ENCODE results near the gene NUDT13.

The NUDT13 gene

DNA sequence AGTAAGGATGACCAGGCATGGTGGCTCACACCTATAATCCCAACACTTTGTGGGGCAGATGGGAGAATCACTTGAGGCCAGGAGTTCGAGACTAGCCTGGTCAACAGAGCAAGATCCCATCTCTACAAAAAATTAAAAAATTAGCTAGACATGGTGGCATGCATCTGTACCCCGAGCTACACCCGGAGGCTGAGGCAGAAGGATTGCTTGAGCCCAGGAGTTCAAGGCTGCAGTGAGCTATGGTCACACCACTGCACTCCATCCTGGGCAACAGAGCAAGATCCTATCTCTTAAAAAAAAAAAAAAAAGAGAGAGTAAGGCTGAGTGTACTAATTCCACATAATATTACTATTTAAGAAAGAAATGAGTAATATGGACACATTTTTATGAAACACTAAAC is 17.4 kb upstream of the NUDT13 start:
- no peak overlapping the region for H4K91ac ChIP-seq (ENCODE audit: low read depth, low read length, poor library complexity)
- H2AFZ ChIP-seq (ENCODE audit: low read length): no peak overlapping the region
- H3K9ac ChIP-seq (ENCODE audit: low read depth, low read length, poor library complexity): no peak overlapping the region
- no peak overlapping the region for H2BK12ac ChIP-seq (ENCODE audit: low read length)
- no peak overlapping the region for H2AK5ac ChIP-seq (ENCODE audit: low read depth, low read length)
- no peak overlapping the region for H3K14ac ChIP-seq (ENCODE audit: low read length)
- peaks cover 2 to 5% of the 10 kb centered on the region in 2 donors for H3K4me1 ChIP-seq (ENCODE audit: control insufficient read depth in 2 of 2, insufficient read depth in 1 of 2, low read depth in 1 of 2, low read length in 2 of 2)
- no peak overlapping the region for H4K8ac ChIP-seq (ENCODE audit: low read depth, low read length)
- H3K9me3 ChIP-seq (replicated peaks in 1 of 2; ENCODE audit: control insufficient read depth in 2 of 2, insufficient read depth in 1 of 2, low read depth in 1 of 2, low read length in 2 of 2): no peaks in the 10 kb centered on the region
- H3K23ac ChIP-seq (ENCODE audit: low read depth, low read length, poor library complexity): no peak overlapping the region
- H3K79me1 ChIP-seq (ENCODE audit: low read depth, low read length): peaks cover 5% of the 10 kb centered on the region
- H3K4me3 ChIP-seq (ENCODE audit: low read length in 2 of 2): no peak overlapping the region
- no peak overlapping the region for H2BK5ac ChIP-seq (ENCODE audit: low read length)
- no peak overlapping the region for H3K27ac ChIP-seq (replicated peaks; ENCODE audit: low read length)
- no peak overlapping the region for H3K18ac ChIP-seq (ENCODE audit: low read length)
- H2BK120ac ChIP-seq (ENCODE audit: low read depth, low read length): no peak overlapping the region
- H3K27me3 ChIP-seq (ENCODE audit: control insufficient read depth in 3 of 3, insufficient read depth in 3 of 3, low read depth in 1 of 3, low read length in 3 of 3): no peaks in the 10 kb centered on the region
- H3K36me3 ChIP-seq (replicated peaks in 1 of 2; ENCODE audit: control insufficient read depth in 2 of 2, insufficient read depth in 2 of 2, low read length in 2 of 2): peaks cover 0 to 6% of the 10 kb centered on the region in 2 donors
- H2BK15ac ChIP-seq (ENCODE audit: low read length): no peak overlapping the region
- WGBS, 2 donors (ENCODE audit: extremely low coverage in 2 of 2, insufficient read length in 2 of 2, insufficient replicate concordance in 1 of 2): no CpG with 5 or more reads among the region's 3 CpGs
- H3K4me2 ChIP-seq (ENCODE audit: insufficient read depth, low read length, poor library complexity, severe bottlenecking): no peak overlapping the region
- no peak for DNase-seq (ENCODE audit: low spot score)
- no peak overlapping the region for H3K4ac ChIP-seq (ENCODE audit: low read length)

GRCh38 chr10:73093922-73094850 is 16.1 kb upstream of the NUDT13 start:
- H3K4me2 ChIP-seq (ENCODE audit: insufficient read depth, low read length, poor library complexity, severe bottlenecking): peak overlapping the region; percentile 13
- no peaks in the 10 kb centered on the region for H3K27me3 ChIP-seq (ENCODE audit: control insufficient read depth in 3 of 3, insufficient read depth in 3 of 3, low read depth in 1 of 3, low read length in 3 of 3)
- H3K18ac ChIP-seq (ENCODE audit: low read length): no peak overlapping the region
- no peak overlapping the region for H2BK15ac ChIP-seq (ENCODE audit: low read length)
- H4K8ac ChIP-seq (ENCODE audit: low read depth, low read length): no peak overlapping the region
- no peak overlapping the region for H3K23ac ChIP-seq (ENCODE audit: low read depth, low read length, poor library complexity)
- no peak overlapping the region for H3K9ac ChIP-seq (ENCODE audit: low read depth, low read length, poor library complexity)
- peak overlapping the region; percentile 11 for H2AFZ ChIP-seq (ENCODE audit: low read length)
- no peaks in the 10 kb centered on the region for H3K36me3 ChIP-seq (replicated peaks in 1 of 2; ENCODE audit: control insufficient read depth in 2 of 2, insufficient read depth in 2 of 2, low read length in 2 of 2)
- H3K4me3 ChIP-seq (ENCODE audit: low read length in 2 of 2): peak overlapping the region in 1 of 2 donors; percentile 71
- H3K14ac ChIP-seq (ENCODE audit: low read length): no peak overlapping the region
- H2AK5ac ChIP-seq (ENCODE audit: low read depth, low read length): no peak overlapping the region
- H3K4me1 ChIP-seq (ENCODE audit: control insufficient read depth in 2 of 2, insufficient read depth in 1 of 2, low read depth in 1 of 2, low read length in 2 of 2): peaks cover 2 to 5% of the 10 kb centered on the region in 2 donors
- H3K4ac ChIP-seq (ENCODE audit: low read length): no peak overlapping the region
- no peaks in the 10 kb centered on the region for H3K9me3 ChIP-seq (replicated peaks in 1 of 2; ENCODE audit: control insufficient read depth in 2 of 2, insufficient read depth in 1 of 2, low read depth in 1 of 2, low read length in 2 of 2)
- peaks cover 5% of the 10 kb centered on the region for H3K79me1 ChIP-seq (ENCODE audit: low read depth, low read length)
- H2BK12ac ChIP-seq (ENCODE audit: low read length): no peak overlapping the region
- DNase-seq (ENCODE audit: low spot score): no peak
- H2BK5ac ChIP-seq (ENCODE audit: low read length): no peak overlapping the region
- no peak overlapping the region for H4K91ac ChIP-seq (ENCODE audit: low read depth, low read length, poor library complexity)
- H2BK120ac ChIP-seq (ENCODE audit: low read depth, low read length): no peak overlapping the region
- H3K27ac ChIP-seq (replicated peaks; ENCODE audit: low read length): no peak overlapping the region
- no CpG with 5 or more reads among the region's 2 CpGs for WGBS, 2 donors (ENCODE audit: extremely low coverage in 2 of 2, insufficient read length in 2 of 2, insufficient replicate concordance in 1 of 2)

DNA sequence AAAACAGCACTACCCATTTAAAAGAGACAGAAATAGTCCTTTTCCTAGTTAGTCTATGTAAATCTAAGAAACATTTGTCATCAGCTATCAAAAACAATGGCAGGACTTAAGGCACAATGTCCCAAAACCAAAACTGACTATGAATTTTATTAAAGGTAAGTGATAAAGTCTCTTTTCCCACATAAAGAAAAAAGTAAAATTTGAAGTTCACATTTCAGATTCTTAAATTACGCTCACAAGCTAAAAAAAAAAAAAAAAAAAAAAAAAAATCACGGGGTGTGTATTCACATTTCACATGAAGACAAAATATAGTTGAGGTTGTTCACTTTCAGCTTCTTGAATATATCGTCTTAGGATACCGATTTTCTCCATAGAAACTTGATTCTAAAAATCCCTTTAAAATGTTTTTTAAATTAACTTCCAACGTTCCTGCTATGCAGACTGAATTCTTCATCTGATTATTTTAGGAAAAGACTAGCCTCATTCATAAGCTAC is 15.2 kb upstream of the NUDT13 start:
- no peaks in the 10 kb centered on the region for H3K27me3 ChIP-seq (ENCODE audit: control insufficient read depth in 3 of 3, insufficient read depth in 3 of 3, low read depth in 1 of 3, low read length in 3 of 3)
- no peak for DNase-seq (ENCODE audit: low spot score)
- H3K4me2 ChIP-seq (ENCODE audit: insufficient read depth, low read length, poor library complexity, severe bottlenecking): no peak overlapping the region
- H2BK120ac ChIP-seq (ENCODE audit: low read depth, low read length): no peak overlapping the region
- H4K91ac ChIP-seq (ENCODE audit: low read depth, low read length, poor library complexity): no peak overlapping the region
- no peak overlapping the region for H2BK5ac ChIP-seq (ENCODE audit: low read length)
- no peak overlapping the region for H3K14ac ChIP-seq (ENCODE audit: low read length)
- H3K27ac ChIP-seq (replicated peaks; ENCODE audit: low read length): no peak overlapping the region
- no peak overlapping the region for H3K23ac ChIP-seq (ENCODE audit: low read depth, low read length, poor library complexity)
- no peak overlapping the region for H4K8ac ChIP-seq (ENCODE audit: low read depth, low read length)
- H2AK5ac ChIP-seq (ENCODE audit: low read depth, low read length): no peak overlapping the region
- H3K18ac ChIP-seq (ENCODE audit: low read length): no peak overlapping the region
- H3K4me1 ChIP-seq (ENCODE audit: control insufficient read depth in 2 of 2, insufficient read depth in 1 of 2, low read depth in 1 of 2, low read length in 2 of 2): peaks cover 2 to 5% of the 10 kb centered on the region in 2 donors
- WGBS, 2 donors (ENCODE audit: extremely low coverage in 2 of 2, insufficient read length in 2 of 2, insufficient replicate concordance in 1 of 2): no CpG with 5 or more reads among the region's 5 CpGs
- no peak overlapping the region for H2BK15ac ChIP-seq (ENCODE audit: low read length)
- H2AFZ ChIP-seq (ENCODE audit: low read length): peak overlapping the region; percentile 89
- H3K9me3 ChIP-seq (replicated peaks in 1 of 2; ENCODE audit: control insufficient read depth in 2 of 2, insufficient read depth in 1 of 2, low read depth in 1 of 2, low read length in 2 of 2): no peaks in the 10 kb centered on the region
- H3K4ac ChIP-seq (ENCODE audit: low read length): no peak overlapping the region
- H2BK12ac ChIP-seq (ENCODE audit: low read length): no peak overlapping the region
- peak overlapping the region in 1 of 2 donors; percentile 71 for H3K4me3 ChIP-seq (ENCODE audit: low read length in 2 of 2)
- peaks cover 2 to 3% of the 10 kb centered on the region in 2 donors for H3K36me3 ChIP-seq (replicated peaks in 1 of 2; ENCODE audit: control insufficient read depth in 2 of 2, insufficient read depth in 2 of 2, low read length in 2 of 2)
- H3K79me1 ChIP-seq (ENCODE audit: low read depth, low read length): peaks cover 5% of the 10 kb centered on the region
- no peak overlapping the region for H3K9ac ChIP-seq (ENCODE audit: low read depth, low read length, poor library complexity)

DNA sequence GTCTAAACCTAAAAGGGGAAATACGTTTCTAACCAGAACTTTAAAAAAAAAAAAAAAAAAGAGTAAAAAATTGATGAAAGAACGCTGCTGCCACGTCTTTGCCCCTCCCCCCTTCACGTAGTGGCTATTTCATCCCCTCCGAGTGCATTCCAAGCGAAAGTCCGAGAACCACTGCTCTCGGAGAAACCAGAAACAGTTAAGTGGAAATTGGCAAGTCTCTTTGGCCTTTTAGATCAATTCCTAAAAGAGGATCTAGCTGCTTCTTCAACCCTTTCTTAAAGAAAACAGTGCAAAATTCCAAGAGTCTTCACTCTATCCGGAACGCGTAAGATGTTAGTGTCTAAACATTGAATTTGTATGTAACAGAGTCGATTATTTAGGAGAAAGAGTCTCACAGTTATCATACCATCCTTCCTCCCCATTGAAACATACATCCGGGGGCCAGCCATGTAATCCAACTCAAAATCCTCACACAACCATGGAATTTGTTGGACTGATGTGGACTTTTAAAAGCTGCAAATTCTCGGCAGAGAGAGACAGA is 14.7 kb upstream of the NUDT13 start:
- Histone ChIP-seq H2AK5ac (ENCODE audit: low read depth, low read length) (no peak overlapping the region), H2BK5ac (ENCODE audit: low read length) (peak overlapping the region; percentile 93), H3K23ac (ENCODE audit: low read depth, low read length, poor library complexity) (no peak overlapping the region), H4K91ac (ENCODE audit: low read depth, low read length, poor library complexity) (no peak overlapping the region), H3K79me1 (ENCODE audit: low read depth, low read length) (peaks cover 3% of the 10 kb centered on the region), H3K9me3 (replicated peaks in 1 of 2; ENCODE audit: control insufficient read depth in 2 of 2, insufficient read depth in 1 of 2, low read depth in 1 of 2, low read length in 2 of 2) (no peaks in the 10 kb centered on the region), H3K9ac (ENCODE audit: low read depth, low read length, poor library complexity) (no peak overlapping the region), H2BK15ac (ENCODE audit: low read length) (no peak overlapping the region), H3K27ac (replicated peaks; ENCODE audit: low read length) (peak overlapping the region; percentile 88), H3K4me2 (ENCODE audit: insufficient read depth, low read length, poor library complexity, severe bottlenecking) (peak overlapping the region; percentile 71), H2AFZ (ENCODE audit: low read length) (peak overlapping the region; percentile 89), H3K4me3 (ENCODE audit: low read length in 2 of 2) (peak overlapping the region; percentile 71 to 90), H3K4me1 (ENCODE audit: control insufficient read depth in 2 of 2, insufficient read depth in 1 of 2, low read depth in 1 of 2, low read length in 2 of 2) (peaks cover 2 to 5% of the 10 kb centered on the region in 2 donors), H3K4ac (ENCODE audit: low read length) (no peak overlapping the region), H3K36me3 (replicated peaks in 1 of 2; ENCODE audit: control insufficient read depth in 2 of 2, insufficient read depth in 2 of 2, low read length in 2 of 2) (peaks cover 2 to 8% of the 10 kb centered on the region in 2 donors), H4K8ac (ENCODE audit: low read depth, low read length) (no peak overlapping the region), H2BK12ac (ENCODE audit: low read length) (no peak overlapping the region), H3K27me3 (ENCODE audit: control insufficient read depth in 3 of 3, insufficient read depth in 3 of 3, low read depth in 1 of 3, low read length in 3 of 3) (no peaks in the 10 kb centered on the region), H3K18ac (ENCODE audit: low read length) (no peak overlapping the region), H2BK120ac (ENCODE audit: low read depth, low read length) (no peak overlapping the region), H3K14ac (ENCODE audit: low read length) (no peak overlapping the region)
- DNase-seq (ENCODE audit: low spot score): peak; percentile 50
- WGBS, 2 donors (ENCODE audit: extremely low coverage in 2 of 2, insufficient read length in 2 of 2, insufficient replicate concordance in 1 of 2): no CpG with 5 or more reads among the region's 14 CpGs
